ENCODE results near the gene MMP24OS.

MMP24OS gene

DNA sequence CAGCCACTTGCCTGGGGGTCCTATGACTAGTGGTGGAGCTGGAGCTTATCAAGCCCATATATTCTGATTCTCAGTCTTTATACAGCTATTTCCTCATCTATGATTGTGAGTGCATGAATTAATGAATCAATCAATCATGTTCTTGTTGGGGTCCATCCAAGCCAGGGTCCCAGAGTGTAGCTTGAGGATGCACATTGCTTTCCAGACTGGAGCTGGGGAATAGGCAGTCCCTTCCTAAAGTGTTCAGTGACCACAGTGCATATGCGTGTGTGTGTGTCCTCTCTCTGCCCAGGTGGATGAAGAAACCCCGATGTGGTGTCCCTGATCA is 26.3 kb downstream of the MMP24OS start:
- TF ChIP-seq, protein P1, sequence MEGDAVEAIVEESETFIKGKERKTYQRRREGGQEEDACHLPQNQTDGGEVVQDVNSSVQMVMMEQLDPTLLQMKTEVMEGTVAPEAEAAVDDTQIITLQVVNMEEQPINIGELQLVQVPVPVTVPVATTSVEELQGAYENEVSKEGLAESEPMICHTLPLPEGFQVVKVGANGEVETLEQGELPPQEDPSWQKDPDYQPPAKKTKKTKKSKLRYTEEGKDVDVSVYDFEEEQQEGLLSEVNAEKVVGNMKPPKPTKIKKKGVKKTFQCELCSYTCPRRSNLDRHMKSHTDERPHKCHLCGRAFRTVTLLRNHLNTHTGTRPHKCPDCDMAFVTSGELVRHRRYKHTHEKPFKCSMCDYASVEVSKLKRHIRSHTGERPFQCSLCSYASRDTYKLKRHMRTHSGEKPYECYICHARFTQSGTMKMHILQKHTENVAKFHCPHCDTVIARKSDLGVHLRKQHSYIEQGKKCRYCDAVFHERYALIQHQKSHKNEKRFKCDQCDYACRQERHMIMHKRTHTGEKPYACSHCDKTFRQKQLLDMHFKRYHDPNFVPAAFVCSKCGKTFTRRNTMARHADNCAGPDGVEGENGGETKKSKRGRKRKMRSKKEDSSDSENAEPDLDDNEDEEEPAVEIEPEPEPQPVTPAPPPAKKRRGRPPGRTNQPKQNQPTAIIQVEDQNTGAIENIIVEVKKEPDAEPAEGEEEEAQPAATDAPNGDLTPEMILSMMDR (IDR thresholded peaks at IDR 0.05) = no peak

GRCh38 chr20:35248641-35249475 is 29.1 kb downstream of the MMP24OS start:
- no peak overlapping the region for H3K4me3 ChIP-seq
- TF ChIP-seq, protein P1 (IDR thresholded peaks at IDR 0.05) = no peak
- peaks cover 0 to 12% (median 6%) of the 10 kb centered on the region in 3 donors for H3K36me3 ChIP-seq
- H3K4me1 ChIP-seq = no peaks in the 10 kb centered on the region
- H3K27ac ChIP-seq = no peak overlapping the region
- no peaks in the 10 kb centered on the region for H3K9me3 ChIP-seq
- no peaks in the 10 kb centered on the region for H3K27me3 ChIP-seq
- intact Hi-C loops (cut with DNase I; ENCODE audit: low total_unique reads) = no loop called here
- DNase-seq = no peak

More for the DNA sequence above, 26.3 kb downstream of the MMP24OS start:
- intact Hi-C loops (cut with DNase I; ENCODE audit: low total_unique reads) = no loop called here
- H3K36me3 ChIP-seq = peaks cover 0 to 17% (median 6%) of the 10 kb centered on the region in 3 donors
- H3K27ac ChIP-seq = no peak overlapping the region
- H3K4me3 ChIP-seq = no peak overlapping the region
- H3K9me3 ChIP-seq = no peaks in the 10 kb centered on the region
- no peak for DNase-seq
- H3K27me3 ChIP-seq = no peaks in the 10 kb centered on the region
- H3K4me1 ChIP-seq = no peaks in the 10 kb centered on the region

DNA sequence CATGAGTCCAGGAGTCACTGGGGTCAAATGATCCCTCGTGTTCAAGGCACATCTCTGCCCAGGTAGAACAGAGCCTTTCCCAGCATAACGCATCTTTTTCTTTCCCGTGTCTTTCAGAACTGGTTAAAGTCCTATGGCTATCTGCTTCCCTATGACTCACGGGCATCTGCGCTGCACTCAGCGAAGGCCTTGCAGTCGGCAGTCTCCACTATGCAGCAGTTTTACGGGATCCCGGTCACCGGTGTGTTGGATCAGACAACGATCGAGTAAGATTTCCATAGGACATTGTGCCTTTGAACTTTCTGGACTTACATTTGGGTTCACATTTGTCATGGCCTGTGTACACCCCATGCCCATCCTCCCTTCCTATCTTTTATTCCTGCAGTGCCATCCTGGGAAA is 31.2 kb downstream of the MMP24OS start:
- Histone ChIP-seq H3K36me3 (peaks cover 0 to 8% (median 6%) of the 10 kb centered on the region in 3 donors), H3K4me1 (no peaks in the 10 kb centered on the region), H3K27ac (no peak overlapping the region), H3K27me3 (no peaks in the 10 kb centered on the region), H3K4me3 (no peak overlapping the region), H3K9me3 (no peaks in the 10 kb centered on the region)
- TF ChIP-seq, protein P1 (IDR thresholded peaks at IDR 0.05) = no peak
- DNase-seq = no peak
- intact Hi-C loops (cut with DNase I; ENCODE audit: low total_unique reads) = no loop called here

DNA sequence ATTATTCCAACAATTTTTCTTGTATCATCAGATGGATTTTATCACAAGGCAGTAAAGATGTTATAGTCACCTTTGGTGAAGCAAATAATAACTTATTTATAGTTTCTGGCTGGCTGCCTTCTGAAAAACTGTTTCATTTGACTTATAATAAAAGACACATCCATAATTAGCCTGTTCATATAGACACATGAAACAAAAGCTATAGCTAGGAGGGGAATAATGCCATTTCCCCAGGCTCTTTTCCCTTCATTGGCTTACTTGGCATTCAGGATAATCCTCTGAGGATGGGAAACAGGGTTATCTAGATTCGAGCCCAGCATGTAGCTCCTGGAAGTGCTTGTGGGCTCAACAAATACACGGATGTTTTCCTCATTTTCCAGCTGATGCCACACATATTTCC is 33.9 kb downstream of the MMP24OS start:
- no peak overlapping the region for H3K27ac ChIP-seq
- no peak for DNase-seq
- no peak overlapping the region for H3K4me3 ChIP-seq
- peaks cover 0 to 6% (median 5%) of the 10 kb centered on the region in 3 donors for H3K36me3 ChIP-seq
- H3K27me3 ChIP-seq = no peaks in the 10 kb centered on the region
- H3K4me1 ChIP-seq = no peaks in the 10 kb centered on the region
- intact Hi-C loops (cut with DNase I; ENCODE audit: low total_unique reads) = no loop called here
- H3K9me3 ChIP-seq = no peaks in the 10 kb centered on the region
- TF ChIP-seq, protein P1 (IDR thresholded peaks at IDR 0.05) = no peak

- TF ChIP-seq, protein P1 (IDR thresholded peaks at IDR 0.05) = no peak
- no peak for DNase-seq
- Histone ChIP-seq H3K4me1 (no peaks in the 10 kb centered on the region), H3K4me3 (no peak overlapping the region), H3K9me3 (no peaks in the 10 kb centered on the region), H3K27me3 (no peaks in the 10 kb centered on the region), H3K36me3 (peaks cover 0 to 6% (median 5%) of the 10 kb centered on the region in 3 donors), H3K27ac (no peak overlapping the region)
- intact Hi-C loops (cut with DNase I; ENCODE audit: low total_unique reads) = no loop called here
These were observed 34.6 kb downstream of the MMP24OS start for GRCh38 chr20:35243317-35243716.
